T-helper 2 cell (primary cell): Measurements from ENCODE around the gene KANSL1.

Source experiments
- DNase-seq, 5 experiments: peaks; one replicate each; pipeline versions ENCODE4 v3.0.0 to v3.0.0-alpha.2; 2012 to 2022

The KANSL1 gene

DNA sequence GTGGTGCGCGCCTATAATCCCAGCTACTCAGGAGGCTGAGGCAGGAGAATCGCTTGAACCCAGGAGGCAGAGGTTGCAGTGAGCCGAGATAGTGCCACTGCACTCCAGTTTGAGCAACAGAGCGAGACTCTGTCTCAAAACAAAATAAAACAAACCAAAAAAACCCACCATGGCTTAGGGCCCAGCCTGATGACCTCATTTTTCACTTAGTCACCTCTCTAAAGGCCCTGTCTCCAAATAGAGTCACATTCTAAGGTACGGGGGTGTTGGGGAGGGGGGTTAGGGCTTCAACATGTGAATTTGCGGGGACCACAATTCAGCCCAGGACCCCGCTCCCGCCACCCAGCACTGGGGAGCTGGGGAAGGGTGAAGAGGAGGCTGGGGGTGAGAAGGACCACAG lies 195.6 kb downstream of the KANSL1 start:
- no peak for DNase-seq

DNA sequence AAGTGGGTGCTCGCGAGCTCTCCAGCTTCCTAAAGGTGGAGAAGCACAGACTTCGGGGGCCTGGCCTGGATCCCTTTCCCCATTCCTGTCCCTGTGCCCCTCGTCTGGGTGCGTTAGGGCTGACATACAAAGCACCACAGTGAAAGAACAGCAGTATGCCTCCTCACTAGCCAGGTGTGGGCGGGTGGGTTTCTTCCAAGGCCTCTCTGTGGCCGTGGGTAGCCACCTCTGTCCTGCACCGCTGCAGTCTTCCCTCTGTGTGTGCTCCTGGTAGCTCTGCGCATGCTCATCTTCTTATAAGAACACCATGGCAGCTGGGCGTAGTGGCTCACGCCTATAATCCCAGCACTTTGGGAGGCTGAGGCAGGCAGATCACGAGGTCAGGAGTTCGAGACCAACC lies 196.1 kb downstream of the KANSL1 start:
- DNase-seq, result no peak

DNA sequence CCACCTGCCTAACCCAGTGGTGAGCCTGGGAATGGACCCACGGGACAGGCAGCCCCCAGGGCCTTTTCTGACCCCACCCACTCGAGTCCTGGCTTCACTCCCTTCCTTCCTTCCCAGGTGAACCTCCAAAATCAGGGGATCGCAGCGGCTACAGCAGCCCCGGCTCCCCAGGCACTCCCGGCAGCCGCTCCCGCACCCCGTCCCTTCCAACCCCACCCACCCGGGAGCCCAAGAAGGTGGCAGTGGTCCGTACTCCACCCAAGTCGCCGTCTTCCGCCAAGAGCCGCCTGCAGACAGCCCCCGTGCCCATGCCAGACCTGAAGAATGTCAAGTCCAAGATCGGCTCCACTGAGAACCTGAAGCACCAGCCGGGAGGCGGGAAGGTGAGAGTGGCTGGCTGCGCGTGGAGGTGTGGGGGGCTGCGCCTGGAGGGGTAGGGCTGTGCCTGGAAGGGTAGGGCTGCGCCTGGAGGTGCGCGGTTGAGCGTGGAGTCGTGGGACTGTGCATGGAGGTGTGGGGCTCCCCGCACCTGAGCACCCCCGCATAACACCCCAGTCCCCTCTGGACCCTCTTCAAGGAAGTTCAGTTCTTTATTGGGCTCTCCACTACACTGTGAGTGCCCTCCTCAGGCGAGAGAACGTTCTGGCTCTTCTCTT lies 196.8 kb downstream of the KANSL1 start:
- no peak for DNase-seq

DNA sequence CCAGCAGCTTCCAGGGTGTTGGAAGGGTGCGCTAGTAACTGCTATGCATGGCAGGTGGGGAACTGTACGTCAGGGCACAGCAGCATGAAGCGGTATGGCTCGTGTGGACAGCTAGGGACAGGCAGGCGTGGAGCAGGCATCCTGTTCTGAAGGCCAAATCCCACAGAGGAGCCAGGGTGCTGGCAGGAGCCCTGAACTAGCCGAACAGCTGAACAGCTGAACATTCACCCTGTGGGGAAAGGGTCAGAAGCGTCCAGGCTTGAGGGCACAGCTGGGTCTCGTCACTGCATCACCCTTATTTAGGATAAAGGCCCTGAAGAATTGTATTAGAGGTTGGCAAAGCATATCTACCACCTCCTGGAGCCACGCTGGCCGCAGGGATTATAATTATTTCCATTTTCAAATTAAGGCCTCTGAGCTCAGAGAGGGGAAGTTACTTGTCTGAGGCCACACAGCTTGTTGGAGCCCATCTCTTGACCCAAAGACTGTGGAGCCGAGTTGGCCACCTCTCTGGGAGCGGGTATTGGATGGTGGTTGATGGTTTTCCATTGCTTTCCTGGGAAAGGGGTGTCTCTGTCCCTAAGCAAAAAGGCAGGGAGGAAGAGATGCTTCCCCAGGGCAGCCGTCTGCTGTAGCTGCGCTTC lies 197.5 kb downstream of the KANSL1 start:
- no peak for DNase-seq

DNA sequence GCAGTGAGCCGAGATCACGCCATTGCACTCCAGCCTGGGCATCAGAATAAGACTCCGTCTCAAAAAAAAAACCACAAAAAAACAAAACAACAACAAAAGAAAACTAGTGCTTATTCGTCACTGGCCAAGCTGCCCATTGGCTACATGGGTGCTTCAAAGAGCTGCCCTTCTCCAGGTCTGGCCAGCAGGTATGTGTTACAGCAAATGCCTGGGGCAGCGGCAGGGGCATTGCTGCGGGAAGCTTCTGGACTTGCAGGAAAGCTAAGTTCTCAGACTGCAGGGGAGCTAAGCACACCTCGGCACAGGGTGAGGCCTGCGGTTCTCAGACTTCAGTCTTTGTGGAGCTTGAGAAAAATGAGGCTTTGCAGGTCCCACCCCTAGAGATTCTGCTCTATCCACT lies 198.2 kb downstream of the KANSL1 start:
- no peak for DNase-seq

DNA sequence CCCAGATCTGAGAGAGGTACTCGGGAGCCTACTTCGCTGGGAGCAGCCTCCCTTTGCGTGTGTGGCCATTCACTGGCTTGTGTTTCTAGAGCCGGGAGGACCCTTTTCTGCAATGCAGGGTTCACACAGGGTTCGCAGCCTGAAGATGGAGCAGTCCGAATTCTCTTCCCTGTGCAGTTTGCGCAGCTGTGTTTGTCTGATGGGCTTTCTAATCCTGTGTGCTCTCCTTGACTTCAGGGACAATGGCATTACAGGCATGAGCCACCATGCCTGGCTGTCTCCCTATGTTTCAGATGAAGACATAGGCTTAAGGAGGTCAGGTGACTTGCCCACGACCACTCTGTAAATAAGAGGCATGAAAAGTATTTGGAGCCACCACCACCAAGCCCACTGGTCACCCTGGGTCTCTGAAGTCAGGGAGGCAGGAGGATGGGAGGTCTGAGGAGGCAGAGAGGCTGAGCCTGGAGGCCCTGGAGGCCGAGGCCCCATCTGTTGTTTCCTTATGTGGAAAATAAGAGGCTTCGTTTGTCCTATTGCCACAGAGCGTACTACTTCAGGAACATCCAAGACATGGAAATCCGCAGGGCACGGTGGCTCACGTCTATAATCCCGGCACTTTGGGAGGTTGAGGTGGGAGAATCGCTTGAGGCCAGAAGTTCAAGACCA lies 199.1 kb downstream of the KANSL1 start:
- DNase-seq, result no peak

DNA sequence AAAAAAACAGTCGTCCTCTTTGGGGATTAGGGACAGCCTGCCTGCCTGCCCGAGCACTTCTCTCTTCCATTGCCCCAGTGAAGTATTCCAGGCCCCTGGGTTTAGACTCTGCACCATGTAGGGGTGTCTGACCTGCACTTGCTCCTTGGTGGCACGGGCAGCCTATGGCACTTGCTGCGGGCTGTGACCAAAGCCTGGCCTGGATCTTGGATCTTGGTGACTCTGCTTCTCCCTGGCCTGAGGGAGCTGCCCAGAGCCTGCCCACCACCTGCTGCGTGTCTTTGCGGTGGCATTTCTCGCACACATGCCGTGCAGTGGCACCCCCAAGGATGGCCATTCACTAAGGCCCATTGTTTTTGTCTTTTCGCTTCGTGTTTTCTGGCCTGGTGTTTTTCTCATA lies 200.3 kb downstream of the KANSL1 start:
- no peak for DNase-seq

DNA sequence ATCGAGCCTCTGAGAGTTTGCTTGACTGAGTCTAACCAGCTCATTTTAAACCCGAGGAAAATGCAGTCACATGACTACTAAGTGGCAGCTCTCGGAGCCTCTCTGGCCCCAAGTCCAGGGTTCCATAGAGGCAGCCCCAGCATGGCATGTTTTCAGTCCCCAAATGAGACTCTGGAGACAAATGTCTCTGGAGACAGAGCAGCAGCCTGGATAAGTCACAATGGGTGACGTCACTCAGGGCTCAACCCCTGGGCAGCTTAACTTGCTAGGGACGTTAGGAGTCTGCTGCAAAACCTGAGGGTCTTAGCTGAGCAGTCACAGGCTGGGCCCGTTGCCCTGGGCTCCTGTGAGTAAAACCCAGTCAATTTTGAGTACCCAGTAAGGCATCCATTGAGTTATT lies 201.1 kb downstream of the KANSL1 start:
- no peak for DNase-seq

DNA sequence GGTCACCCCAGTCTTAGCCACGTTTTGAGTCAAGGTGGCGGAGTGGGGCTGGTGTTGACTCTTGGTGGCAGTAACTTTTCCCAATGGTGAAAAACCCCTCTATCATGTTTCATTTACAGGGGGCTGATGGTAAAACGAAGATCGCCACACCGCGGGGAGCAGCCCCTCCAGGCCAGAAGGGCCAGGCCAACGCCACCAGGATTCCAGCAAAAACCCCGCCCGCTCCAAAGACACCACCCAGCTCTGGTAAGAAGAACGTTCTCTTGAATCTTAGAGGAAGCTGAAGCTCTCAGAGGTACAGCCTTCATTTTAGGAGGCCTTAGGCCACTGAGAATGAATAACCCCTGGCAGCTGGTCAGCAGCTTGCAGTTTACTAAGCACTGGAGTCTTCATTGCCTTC lies 201.9 kb downstream of the KANSL1 start:
- no peak for DNase-seq

DNA sequence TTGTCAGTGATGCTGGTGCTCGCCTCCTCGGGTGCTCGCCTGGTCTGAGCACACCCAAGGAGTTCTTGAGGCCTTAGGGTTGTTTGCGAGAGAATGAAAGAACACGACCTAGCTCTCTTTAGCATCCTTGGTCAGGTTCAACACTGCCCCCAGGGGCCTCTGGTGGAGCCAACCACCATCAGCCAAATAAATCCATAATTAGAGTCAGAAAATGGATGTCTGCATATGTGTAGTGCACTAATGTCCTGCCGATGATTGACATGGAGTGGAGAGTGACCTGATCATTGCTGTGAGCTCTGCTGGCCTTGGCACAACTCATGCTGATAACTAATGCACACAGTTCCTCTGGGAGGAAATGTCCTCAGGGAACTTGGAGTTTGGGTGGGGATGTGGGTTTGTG lies 202.3 kb downstream of the KANSL1 start:
- no peak for DNase-seq

DNA sequence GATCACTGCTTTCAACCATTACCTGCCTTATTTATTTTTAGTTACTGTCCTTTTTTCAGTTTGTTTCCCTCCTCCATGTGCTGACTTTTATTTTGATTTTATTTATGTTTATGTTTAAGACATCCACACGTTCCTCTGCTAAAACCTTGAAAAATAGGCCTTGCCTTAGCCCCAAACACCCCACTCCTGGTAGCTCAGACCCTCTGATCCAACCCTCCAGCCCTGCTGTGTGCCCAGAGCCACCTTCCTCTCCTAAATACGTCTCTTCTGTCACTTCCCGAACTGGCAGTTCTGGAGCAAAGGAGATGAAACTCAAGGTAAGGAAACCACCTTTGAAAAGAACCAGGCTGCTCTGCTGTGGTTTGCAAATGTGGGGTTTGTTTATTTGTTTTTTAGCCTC lies 203.5 kb downstream of the KANSL1 start:
- DNase-seq, result no peak

DNA sequence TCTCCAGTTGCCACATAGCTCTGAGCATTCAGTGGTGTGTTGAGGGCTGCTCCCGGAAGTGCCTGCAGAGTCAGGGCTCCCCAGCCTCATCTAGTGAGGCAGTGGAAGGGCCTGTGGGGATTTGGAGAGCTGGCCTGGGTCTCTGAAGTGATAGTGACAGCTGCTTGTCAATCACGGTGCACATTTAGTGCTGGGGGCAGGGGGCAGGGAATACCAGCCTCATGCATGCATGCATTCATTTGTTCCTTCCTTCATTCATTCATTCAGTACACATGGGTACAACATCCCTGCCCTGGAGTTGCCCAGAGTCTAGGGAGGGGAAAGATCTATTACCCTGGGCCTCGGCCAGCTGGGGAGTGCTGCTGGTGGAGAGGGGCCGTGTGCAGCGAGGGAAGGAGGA lies 205.5 kb downstream of the KANSL1 start:
- no peak for DNase-seq

DNA sequence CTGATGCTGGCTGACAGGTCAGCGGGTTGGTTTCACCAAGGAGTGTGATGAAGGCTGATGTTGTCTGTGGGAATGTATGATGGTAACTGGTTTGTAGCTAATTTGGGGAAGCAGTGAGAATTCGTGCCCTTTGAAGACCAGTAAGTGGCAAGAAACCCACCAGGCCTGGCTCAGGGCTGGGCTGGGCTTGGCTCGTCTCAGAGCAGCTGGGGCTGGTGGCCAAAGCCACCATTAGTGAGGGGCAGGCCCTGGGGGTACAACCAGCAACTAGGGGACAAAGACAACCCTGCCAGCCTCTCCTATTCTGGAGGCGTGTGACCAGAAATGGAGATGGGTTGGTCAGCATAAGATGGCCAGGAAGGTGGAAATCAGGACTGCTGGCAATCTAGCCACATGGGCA lies 207.2 kb downstream of the KANSL1 start:
- no peak for DNase-seq

DNA sequence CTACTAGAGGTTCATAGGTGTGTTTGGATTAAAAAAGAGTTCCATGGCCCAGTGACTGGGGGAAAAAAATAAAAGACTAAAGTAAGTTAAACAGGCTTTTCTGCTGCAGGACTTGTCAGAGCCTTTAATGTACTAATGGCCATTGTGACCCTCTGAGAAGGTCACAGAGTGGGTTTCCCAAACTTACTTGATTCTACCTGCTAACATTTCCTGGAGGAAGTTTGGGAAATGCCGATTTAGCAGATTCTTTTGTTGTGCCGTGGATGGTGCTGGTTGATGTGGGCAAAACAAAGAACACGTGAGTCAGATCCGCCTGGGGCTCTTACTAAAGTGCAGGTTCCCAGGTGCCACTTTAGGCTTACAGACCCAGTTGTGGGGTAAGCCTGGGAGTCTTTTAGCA lies 207.8 kb downstream of the KANSL1 start:
- no peak for DNase-seq

DNA sequence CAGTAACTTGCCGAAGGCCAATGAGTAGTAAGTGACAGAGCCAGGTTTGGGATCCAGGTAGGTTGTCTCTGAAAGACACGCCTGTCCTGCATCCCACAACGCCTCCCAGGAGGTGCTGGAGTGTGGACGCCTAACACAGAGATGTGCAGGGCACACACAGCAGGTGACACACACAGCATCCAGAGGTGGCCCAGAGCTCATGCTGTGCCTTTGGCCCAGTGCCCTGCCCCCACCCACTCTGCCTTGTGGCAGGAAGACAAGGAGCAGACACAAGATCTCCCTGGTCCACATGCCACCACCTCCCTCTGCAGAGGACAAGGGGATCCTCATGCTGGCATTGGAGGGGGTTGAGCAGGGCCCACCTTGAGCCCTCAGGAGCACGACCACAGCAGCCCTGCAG lies 208.9 kb downstream of the KANSL1 start:
- DNase-seq, result no peak

DNA sequence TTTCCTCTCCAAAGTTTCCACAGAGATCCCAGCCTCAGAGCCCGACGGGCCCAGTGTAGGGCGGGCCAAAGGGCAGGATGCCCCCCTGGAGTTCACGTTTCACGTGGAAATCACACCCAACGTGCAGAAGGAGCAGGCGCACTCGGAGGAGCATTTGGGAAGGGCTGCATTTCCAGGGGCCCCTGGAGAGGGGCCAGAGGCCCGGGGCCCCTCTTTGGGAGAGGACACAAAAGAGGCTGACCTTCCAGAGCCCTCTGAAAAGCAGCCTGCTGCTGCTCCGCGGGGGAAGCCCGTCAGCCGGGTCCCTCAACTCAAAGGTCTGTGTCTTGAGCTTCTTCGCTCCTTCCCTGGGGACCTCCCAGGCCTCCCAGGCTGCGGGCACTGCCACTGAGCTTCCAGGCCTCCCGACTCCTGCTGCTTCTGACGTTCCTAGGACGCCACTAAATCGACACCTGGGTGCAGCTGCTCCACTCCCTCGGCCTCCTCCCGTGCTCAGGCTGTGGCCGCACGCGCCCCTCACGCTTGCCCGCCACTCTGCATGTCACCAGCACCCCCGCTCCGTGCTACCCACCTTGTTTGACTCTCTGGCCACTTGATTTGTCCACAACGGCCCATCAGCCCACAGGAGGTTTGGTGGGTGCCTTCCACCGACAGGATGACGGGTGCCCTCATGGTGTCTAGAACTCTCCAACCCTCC lies 209.5 kb downstream of the KANSL1 start:
- no peak for DNase-seq

DNA sequence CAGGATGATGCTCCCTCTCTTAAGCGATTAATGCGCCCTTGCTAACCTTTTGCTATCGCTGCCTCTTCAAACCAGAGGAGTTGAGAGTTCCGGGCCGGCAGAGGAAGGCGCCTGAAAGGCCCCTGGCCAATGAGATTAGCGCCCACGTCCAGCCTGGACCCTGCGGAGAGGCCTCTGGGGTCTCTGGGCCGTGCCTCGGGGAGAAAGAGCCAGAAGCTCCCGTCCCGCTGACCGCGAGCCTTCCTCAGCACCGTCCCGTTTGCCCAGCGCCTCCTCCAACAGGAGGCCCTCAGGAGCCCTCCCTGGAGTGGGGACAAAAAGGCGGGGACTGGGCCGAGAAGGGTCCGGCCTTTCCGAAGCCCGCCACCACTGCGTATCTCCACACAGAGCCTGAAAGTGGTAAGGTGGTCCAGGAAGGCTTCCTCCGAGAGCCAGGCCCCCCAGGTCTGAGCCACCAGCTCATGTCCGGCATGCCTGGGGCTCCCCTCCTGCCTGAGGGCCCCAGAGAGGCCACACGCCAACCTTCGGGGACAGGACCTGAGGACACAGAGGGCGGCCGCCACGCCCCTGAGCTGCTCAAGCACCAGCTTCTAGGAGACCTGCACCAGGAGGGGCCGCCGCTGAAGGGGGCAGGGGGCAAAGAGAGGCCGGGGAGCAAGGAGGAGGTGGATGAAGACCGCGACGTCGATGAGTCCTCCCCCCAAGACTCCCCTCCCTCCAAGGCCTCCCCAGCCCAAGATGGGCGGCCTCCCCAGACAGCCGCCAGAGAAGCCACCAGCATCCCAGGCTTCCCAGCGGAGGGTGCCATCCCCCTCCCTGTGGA lies 210.2 kb downstream of the KANSL1 start:
- no peak for DNase-seq

DNA sequence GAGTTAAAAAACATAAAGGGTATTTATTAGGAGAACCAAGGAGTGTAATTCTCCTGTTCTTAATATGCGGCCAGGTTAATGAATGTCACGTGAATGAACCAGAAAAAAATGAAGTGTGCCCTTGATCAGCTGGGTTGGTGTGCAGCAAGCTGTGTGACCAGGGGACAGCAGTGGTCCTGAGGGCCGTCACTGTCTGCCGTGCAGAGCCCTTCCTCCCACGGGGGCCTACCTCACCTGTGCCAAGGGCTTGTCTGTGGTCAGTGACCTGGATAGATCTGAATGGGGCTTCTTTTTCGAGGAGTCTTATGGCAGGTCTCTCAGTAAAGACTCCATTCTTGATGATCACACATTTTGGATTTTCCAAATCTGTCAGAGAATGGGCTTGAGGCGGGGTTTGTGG lies 211.9 kb downstream of the KANSL1 start:
- DNase-seq, result no peak

DNA sequence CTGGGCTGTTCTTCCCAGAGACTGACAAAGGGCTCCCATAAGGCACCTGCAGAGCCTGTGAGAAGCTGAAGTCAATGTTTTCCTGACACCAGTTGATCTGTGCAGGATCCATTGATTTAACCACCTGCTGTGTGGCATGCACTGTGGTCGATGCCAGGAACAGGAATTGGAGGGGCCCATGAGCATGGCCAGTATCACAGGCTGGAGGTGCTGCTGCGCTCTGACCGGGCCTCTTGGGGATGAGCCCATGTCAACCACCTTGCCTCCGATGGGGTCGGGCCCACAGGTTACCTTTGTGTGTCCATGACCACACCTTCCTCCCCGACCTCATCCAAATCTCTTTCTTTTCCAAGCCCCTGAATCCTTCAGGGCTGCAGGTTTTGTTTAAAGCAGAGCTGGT lies 212.4 kb downstream of the KANSL1 start:
- no peak for DNase-seq
